Measurements from ENCODE around the gene GGCT. TPM values are rescaled to one million over a fixed set of nuclear protein-coding genes. Genes with fewer than 3 reads are reported as not detected.

The GGCT gene
- total and polyA plus RNA-seq, 2 of the 8 experiments (the other 6 are each of a cell fraction or from before 2014, with no cell fraction given) = 50.0 to 129 TPM

DNA sequence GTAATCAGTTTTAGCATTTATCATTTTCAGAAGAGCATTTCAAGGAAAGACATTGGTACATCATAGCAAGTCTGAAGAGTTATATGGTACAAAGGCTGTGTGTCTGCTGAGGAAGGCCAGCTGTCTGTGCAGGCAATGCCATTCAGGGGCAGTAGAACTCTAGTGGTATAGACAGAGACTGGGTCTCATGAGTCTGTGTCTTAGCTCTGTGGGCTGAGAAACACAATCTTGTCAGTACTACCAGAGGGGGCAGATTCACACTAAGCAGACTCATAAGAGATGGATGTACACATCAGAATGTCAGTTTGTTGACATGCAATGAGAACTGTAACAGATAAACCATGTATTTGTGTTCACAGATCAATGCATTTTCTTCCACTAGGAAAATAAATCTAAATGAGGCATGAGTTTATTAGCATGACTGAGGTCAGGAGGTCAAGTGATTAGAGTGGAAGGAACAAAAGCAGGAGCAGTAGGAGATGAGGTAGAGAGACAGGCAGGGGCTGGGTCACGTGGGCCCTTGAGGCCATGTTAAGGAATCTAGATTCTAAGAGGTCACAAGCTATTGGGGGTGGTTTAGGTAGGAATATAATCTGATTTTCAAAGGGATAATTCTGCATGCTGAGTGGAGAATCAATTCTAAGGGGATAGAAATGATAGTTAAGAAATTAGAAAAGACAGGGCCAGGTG is 7.5 kb upstream of the GGCT start (continued):
- TF ChIP-seq, protein P1, sequence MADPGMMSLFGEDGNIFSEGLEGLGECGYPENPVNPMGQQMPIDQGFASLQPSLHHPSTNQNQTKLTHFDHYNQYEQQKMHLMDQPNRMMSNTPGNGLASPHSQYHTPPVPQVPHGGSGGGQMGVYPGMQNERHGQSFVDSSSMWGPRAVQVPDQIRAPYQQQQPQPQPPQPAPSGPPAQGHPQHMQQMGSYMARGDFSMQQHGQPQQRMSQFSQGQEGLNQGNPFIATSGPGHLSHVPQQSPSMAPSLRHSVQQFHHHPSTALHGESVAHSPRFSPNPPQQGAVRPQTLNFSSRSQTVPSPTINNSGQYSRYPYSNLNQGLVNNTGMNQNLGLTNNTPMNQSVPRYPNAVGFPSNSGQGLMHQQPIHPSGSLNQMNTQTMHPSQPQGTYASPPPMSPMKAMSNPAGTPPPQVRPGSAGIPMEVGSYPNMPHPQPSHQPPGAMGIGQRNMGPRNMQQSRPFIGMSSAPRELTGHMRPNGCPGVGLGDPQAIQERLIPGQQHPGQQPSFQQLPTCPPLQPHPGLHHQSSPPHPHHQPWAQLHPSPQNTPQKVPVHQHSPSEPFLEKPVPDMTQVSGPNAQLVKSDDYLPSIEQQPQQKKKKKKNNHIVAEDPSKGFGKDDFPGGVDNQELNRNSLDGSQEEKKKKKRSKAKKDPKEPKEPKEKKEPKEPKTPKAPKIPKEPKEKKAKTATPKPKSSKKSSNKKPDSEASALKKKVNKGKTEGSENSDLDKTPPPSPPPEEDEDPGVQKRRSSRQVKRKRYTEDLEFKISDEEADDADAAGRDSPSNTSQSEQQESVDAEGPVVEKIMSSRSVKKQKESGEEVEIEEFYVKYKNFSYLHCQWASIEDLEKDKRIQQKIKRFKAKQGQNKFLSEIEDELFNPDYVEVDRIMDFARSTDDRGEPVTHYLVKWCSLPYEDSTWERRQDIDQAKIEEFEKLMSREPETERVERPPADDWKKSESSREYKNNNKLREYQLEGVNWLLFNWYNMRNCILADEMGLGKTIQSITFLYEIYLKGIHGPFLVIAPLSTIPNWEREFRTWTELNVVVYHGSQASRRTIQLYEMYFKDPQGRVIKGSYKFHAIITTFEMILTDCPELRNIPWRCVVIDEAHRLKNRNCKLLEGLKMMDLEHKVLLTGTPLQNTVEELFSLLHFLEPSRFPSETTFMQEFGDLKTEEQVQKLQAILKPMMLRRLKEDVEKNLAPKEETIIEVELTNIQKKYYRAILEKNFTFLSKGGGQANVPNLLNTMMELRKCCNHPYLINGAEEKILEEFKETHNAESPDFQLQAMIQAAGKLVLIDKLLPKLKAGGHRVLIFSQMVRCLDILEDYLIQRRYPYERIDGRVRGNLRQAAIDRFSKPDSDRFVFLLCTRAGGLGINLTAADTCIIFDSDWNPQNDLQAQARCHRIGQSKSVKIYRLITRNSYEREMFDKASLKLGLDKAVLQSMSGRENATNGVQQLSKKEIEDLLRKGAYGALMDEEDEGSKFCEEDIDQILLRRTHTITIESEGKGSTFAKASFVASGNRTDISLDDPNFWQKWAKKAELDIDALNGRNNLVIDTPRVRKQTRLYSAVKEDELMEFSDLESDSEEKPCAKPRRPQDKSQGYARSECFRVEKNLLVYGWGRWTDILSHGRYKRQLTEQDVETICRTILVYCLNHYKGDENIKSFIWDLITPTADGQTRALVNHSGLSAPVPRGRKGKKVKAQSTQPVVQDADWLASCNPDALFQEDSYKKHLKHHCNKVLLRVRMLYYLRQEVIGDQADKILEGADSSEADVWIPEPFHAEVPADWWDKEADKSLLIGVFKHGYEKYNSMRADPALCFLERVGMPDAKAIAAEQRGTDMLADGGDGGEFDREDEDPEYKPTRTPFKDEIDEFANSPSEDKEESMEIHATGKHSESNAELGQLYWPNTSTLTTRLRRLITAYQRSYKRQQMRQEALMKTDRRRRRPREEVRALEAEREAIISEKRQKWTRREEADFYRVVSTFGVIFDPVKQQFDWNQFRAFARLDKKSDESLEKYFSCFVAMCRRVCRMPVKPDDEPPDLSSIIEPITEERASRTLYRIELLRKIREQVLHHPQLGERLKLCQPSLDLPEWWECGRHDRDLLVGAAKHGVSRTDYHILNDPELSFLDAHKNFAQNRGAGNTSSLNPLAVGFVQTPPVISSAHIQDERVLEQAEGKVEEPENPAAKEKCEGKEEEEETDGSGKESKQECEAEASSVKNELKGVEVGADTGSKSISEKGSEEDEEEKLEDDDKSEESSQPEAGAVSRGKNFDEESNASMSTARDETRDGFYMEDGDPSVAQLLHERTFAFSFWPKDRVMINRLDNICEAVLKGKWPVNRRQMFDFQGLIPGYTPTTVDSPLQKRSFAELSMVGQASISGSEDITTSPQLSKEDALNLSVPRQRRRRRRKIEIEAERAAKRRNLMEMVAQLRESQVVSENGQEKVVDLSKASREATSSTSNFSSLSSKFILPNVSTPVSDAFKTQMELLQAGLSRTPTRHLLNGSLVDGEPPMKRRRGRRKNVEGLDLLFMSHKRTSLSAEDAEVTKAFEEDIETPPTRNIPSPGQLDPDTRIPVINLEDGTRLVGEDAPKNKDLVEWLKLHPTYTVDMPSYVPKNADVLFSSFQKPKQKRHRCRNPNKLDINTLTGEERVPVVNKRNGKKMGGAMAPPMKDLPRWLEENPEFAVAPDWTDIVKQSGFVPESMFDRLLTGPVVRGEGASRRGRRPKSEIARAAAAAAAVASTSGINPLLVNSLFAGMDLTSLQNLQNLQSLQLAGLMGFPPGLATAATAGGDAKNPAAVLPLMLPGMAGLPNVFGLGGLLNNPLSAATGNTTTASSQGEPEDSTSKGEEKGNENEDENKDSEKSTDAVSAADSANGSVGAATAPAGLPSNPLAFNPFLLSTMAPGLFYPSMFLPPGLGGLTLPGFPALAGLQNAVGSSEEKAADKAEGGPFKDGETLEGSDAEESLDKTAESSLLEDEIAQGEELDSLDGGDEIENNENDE (IDR thresholded peaks at IDR 0.05; ENCODE audit: insufficient replicate concordance, low read length) = no peak
- TF ChIP-seq, protein P2, sequence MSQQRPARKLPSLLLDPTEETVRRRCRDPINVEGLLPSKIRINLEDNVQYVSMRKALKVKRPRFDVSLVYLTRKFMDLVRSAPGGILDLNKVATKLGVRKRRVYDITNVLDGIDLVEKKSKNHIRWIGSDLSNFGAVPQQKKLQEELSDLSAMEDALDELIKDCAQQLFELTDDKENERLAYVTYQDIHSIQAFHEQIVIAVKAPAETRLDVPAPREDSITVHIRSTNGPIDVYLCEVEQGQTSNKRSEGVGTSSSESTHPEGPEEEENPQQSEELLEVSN (IDR thresholded peaks at IDR 0.05) = no peak
- no peak for TF ChIP-seq BACH1 (IDR thresholded peaks at IDR 0.05; ENCODE audit: low read length)
- no peak for TF ChIP-seq KDM4A (IDR thresholded peaks at IDR 0.05; ENCODE audit: low read depth, low read length, severe bottlenecking)
- TF ChIP-seq KDM1A (IDR thresholded peaks at IDR 0.05; ENCODE audit: borderline replicate concordance, low read length) = no peak
- no peak for TF ChIP-seq SAP30 (IDR thresholded peaks at IDR 0.05; ENCODE audit: insufficient read depth, insufficient replicate concordance, low read length)
- no peak for TF ChIP-seq TAF7 (optimal IDR thresholded peaks at IDR 0.05; ENCODE audit: borderline replicate concordance, low read depth, low read length)
- TF ChIP-seq FOSL1 (IDR thresholded peaks at IDR 0.05; ENCODE audit: insufficient read depth, low read depth, low read length) = no peak
- no peak for TF ChIP-seq POLR2A (IDR thresholded peaks at IDR 0.05; ENCODE audit: control extremely low read depth in 1 of 2, low read depth in 2 of 2, low read length in 2 of 2)
- TF ChIP-seq CBX5 (IDR thresholded peaks at IDR 0.05; ENCODE audit: low read depth, low read length) = no peak

Measured in H1 (cell line).